Stimulated activated CD8-positive, alpha-beta memory T cell treated with anti-CD3 and anti-CD28 coated beads, Interleukin-12 subunit alpha, Interleukin-12 subunit beta, amount 100 ng/mL, for 24 hours (primary cell): Measurements from ENCODE around the gene HOOK2.

ENCODE experiments used
- DNase-seq: peaks from one replicate; pipeline ENCODE4 v3.0.0-alpha.2; 2020; ENCODE audit errors: extremely low read depth

HOOK2 gene

DNA sequence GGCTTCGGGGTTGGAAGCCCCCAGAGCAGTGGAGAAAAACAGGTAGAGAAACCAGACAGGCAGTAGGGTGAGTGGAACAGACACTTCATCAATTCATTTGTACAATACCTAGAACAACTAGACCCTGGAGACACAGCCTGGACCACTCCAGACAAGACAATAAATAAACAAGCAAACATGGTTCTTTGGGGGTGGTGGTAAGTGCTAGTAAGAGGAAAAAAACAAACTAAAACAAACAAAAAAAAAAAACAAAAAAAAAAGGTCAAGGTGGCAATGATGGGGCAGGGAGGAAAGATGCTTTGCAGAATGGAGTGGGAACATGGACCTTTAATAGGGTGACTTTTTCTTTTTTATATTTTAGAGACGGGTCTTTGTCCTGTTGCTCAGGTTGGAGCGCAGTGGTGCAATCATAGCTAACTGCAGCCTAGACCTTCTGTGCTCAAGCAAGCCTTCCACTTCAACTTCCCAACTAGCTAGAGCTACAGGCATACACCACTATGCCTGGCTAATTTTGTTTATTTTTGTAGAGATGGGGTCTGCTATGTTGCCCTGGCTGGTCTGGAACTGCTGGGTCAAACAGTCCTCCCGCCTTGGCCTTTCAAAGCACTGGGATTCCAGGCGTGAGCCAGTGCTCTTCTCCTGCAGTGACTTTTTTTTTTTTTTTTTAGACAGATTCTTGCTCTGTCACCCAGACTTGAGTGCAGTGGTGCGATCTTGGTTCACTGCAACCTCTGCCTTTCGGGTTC lies 19.0 kb upstream of the HOOK2 start:
- DNase-seq: no peak

DNA sequence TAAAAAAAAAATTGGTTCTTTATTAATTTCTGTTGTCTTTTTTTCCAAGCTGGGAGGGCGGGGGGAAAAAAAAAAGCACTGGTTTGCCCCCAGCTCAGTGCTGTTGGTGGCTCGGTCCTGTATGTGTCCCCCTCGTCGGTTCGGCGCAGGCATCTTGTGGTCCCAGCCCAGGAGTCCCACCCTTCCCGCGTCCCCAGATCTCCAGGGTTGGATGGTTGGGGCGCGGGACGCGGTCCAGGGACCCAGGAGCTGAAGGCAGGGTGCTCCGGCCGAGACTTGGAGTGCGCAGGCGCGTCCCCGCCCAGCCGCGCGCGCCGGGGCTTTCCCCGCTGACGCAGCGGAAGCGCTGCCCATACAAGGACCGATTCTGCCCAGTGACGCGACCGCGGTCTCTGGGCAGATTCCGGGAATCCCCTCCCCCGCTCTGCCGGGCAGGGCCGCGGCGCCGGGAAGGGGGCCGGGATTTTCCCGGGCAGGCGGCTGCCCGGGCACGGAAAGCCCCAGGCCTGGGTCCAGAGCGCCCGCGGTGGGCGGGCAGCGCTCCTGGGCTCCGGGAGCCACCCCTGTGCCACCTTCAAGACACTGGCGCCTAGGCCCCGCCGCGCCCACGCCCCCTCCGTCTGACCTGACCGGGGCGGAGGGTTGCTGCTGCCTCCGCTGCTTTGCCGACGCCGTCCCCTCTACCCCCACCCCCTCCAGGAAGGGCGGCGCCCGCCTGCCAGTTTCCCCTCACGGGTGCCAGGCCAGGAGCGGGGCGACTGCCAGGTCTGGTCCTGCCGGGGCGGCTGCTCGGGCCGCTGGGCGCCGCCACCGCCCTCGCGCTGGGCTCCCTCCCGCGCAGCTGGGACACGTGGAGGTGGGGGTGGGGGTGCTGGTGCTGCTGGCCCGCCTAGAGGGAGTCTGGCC lies 18.2 kb upstream of the HOOK2 start:
- peak; percentile 78 for DNase-seq

DNA sequence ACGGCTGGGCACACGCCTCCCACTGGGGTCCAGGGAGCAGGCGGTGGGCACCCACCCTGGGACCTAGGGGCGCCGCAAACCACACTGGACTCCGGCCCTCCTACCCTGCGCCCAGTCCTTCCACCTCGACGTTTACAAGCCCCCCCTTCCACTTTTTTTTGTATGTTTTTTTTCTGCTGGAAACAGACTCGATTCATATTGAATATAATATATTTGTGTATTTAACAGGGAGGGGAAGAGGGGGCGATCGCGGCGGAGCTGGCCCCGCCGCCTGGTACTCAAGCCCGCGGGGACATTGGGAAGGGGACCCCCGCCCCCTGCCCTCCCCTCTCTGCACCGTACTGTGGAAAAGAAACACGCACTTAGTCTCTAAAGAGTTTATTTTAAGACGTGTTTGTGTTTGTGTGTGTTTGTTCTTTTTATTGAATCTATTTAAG lies 17.5 kb upstream of the HOOK2 start:
- DNase-seq: no peak

DNA sequence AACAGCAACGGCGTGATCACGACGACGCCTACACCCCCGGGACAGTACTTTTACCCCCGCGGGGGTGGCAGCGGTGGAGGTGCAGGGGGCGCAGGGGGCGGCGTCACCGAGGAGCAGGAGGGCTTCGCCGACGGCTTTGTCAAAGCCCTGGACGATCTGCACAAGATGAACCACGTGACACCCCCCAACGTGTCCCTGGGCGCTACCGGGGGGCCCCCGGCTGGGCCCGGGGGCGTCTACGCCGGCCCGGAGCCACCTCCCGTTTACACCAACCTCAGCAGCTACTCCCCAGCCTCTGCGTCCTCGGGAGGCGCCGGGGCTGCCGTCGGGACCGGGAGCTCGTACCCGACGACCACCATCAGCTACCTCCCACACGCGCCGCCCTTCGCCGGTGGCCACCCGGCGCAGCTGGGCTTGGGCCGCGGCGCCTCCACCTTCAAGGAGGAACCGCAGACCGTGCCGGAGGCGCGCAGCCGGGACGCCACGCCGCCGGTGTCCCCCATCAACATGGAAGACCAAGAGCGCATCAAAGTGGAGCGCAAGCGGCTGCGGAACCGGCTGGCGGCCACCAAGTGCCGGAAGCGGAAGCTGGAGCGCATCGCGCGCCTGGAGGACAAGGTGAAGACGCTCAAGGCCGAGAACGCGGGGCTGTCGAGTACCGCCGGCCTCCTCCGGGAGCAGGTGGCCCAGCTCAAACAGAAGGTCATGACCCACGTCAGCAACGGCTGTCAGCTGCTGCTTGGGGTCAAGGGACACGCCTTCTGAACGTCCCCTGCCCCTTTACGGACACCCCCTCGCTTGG lies 16.9 kb upstream of the HOOK2 start:
- DNase-seq: peak; percentile 51

DNA sequence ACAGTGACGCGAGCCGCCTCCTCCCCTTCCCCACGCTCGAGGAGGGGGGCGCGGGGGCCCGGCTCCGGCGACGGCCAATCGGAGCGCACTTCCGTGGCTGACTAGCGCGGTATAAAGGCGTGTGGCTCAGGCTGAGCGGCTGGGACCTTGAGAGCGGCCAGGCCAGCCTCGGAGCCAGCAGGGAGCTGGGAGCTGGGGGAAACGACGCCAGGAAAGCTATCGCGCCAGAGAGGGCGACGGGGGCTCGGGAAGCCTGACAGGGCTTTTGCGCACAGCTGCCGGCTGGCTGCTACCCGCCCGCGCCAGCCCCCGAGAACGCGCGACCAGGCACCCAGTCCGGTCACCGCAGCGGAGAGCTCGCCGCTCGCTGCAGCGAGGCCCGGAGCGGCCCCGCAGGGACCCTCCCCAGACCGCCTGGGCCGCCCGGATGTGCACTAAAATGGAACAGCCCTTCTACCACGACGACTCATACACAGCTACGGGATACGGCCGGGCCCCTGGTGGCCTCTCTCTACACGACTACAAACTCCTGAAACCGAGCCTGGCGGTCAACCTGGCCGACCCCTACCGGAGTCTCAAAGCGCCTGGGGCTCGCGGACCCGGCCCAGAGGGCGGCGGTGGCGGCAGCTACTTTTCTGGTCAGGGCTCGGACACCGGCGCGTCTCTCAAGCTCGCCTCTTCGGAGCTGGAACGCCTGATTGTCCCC lies 16.1 kb upstream of the HOOK2 start, which contains the start of gene JUNB:
Gene JUNB, plus strand, starts transcription at position 142 of the 706 bp plus-strand sequence. Its CDS starts 286 bp downstream, at position 428.
- peak; percentile 92 for DNase-seq

- DNase-seq: no peak
These were observed 15.4 kb upstream of the HOOK2 start for GRCh38 chr19:12790628-12791344.

- peak; percentile 82 for DNase-seq
These were observed 14.7 kb upstream of the HOOK2 start for GRCh38 chr19:12789904-12790619.

DNA sequence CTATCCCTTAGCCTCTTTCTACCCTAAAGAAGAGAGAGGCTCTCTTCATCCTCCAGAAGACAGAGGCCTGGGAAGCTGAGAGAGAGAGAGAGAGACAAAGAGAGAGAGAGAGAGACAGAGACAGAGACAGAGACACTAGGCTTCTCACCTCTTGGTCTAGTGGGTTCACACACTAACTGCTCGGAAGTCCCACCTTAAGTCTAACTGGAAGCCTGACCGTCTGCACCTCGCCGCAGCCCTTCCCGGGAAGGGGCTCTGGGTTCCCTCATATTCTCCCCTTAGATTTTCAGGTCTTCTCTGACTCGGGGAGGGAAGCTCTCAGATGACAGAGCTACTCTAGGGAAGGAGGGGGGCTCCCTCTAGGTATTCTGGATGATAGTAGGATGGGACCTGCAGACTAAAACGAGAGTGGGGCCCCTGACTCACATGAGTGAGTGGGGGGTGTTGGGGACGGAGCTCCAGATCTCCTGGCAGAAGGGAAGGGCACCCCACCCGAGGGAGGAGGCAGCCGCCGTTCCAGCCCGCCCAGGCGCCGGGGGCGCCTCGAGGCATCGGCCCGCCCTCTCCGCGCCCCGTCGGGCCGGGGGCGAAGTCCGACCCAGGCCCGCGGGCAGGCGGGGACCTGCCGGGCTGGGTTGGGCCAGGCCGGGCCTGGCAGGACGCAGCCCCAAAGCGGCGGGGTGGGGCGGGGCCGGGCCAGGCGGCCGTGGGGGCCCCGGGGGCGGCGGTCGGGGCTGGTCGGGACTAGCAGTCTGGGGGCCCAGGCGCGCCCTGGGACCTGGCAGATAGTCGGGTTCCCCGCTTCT lies 13.9 kb upstream of the HOOK2 start:
- DNase-seq: no peak

DNA sequence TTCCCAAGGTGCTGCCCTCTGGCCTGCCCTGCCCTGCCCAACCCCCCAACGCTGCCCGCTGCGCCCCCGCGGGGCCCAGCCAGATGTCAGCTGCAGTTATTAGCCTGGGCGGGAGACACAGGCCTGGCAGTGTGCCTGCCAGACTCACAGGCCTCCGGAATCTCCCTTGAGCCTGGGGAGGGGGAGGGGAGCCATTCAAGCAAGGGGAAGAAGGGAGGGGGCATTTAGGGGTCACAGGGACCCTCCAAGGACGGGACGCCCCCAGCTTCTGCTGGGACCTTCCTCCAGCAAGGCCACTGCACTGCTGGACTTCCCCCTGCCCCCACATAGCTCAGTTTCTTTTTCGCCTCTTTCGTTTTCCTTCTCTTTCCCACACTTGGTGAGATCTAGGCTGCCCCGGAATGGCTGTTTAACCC lies 13.3 kb upstream of the HOOK2 start:
- no peak for DNase-seq

DNA sequence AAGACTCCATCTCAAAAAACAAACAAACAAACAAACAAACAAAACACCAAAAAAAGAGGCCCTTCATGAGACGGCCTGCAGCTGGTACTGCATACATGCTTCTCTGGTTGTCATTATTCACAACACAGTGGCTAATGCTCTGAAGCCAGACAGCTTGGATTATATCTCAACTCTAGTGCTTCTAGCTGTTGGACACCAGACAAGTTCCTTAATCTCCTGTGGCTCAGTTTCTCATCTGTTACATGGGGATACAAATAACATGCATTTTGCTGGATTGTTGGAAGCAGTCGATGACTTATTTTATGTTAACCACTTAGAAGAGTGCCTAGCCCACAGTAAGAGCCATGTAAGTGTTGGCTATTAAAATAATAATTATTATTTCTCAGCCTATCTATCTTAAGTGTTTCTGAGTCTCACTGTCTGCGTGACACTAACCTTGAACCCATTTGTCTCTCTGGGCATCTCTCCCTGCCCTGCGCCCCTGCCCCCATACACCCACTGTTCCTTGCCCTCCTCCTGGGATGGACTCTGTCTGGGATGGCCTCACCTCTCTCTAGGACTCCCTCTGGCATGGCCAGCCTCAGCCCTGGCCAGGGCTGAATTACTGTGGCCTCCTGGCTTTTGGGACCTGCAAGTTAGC lies 12.8 kb upstream of the HOOK2 start:
- DNase-seq: no peak

DNA sequence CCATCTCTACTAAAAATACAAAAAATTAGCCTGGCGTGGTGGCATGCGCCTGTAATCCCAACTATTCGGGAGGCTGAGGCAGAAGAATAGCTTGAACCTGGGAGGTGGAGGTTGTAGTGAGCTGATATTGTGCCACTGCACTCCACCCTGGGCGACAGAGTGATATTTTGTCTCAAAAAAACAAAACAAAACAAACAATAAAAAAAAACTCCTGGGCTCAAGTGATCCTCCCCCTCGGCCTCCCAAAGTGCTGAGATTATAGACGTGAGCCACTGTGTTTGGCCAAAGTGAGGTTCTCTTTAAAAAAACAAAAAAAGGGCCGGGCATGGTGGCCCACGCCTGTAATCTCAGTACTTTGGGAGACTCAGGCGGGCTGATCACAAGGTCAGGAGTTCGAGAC lies 12.1 kb upstream of the HOOK2 start:
- no peak for DNase-seq

DNA sequence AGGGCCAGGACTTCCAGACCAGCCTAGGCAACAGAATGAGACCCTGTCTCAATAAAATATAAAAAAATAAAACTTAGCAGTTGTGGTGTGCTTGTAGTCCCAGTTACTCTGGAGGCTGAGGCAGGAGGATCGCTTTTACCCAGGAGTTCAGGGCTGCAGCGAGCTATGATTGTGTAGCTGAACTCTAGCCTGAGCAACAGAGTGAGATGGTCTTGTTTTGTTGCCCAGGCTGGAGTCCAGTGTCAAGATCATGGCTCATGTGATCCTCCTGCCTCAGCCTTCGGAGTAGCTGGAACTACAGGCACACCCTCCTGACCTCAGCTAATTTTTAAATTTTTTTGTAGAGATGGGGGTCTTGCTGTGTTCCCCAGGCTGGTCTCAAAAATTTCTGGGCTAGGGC lies 11.6 kb upstream of the HOOK2 start:
- no peak for DNase-seq

DNA sequence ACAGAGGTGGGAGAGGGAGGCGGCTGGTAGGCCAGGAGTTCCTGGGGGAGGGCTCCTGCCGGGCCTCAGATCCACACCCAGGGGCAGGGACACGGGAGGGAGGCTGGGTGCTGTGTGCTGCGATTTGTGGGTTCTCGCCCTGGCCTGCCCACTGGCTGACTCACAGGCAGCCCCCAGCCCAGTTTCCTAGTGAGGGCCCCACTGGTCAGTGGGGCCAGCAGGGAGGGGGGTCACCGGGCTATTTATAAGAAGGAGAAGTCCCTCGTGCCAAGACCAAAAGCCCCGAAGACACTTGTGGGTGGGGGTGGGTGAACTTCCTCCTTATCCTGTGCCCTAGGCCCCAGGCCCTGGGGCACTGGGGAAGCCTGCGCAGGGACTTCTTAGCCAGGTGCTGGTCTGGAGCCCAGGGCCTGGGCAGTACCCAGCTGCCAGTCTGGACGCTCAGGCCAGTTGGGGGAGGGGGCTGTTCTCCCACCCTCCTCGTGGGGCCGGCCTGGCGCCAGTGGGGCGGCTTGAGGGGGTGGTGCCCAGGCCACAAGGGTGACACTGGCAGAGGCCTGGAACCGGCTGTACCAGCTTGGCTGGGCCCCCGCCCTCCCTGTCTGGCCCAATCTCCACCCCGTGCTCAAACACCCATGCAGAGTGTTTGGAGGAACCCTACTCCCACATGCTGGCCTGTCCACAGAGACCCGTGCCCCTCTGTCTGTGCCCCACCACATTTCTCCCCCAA lies 11.0 kb upstream of the HOOK2 start:
- DNase-seq: no peak

GRCh38 chr19:12785431-12786031 lies 10.2 kb upstream of the HOOK2 start:
- no peak for DNase-seq

GRCh38 chr19:12784871-12785430 lies 9.6 kb upstream of the HOOK2 start:
- DNase-seq: no peak

DNA sequence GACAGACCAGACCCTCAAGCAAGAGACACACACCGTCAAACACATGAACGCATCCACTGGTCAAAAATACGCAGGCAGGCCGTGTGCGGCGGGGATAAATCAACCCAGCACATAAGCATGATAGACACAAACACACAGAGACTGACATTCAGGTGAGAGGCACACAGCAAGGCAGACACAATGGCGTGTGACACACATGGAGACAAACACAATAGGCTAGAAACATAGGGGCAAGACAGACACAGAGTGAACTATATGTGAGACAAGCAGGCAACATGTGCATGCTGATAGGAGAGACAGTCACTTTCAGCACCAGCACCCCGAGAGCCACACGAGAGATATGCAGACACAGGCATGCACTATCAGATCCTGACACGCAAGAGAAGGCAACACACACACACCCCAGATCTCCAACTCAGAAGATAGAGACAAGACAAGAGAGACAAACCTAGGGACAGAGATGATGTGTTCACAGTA lies 9.1 kb upstream of the HOOK2 start:
- DNase-seq: no peak

DNA sequence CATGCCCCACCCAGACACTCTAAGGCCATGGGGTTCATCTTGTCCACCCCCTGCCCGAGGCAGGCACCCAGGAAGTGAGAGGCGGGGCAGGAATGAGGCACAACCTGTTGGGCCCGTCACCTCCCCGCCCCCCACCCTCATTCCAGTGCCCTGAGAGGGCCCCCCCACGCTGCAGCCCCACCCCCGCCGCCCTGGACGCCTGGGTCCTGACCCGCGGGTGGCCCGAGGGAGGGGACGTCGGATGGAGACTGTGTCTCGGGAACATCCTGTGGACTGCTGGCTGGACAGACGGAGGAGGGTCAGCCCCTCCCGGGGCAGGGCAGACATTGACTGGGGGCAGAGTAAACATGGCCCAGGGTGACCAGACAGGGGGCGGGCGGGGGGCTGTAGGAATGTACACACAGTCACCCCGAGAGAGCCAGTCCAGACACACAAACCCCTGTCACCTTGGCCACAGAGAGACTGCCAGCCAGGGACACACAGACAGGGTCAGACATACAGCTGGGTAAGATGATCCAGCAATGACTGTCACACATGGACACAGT lies 8.6 kb upstream of the HOOK2 start:
- DNase-seq: no peak
